HG02870 (cell line): ENCODE measurements around the gene UBL5.

ENCODE experiments used
- ATAC-seq: cut with Tn5 transposase; IDR thresholded peaks from one replicate; pipeline ENCODE4 v1.9.1; 2021; ENCODE audit warnings: mild to moderate bottlenecking, moderate library complexity; ENCODE audit not compliant: unreplicated experiment

The UBL5 gene

DNA sequence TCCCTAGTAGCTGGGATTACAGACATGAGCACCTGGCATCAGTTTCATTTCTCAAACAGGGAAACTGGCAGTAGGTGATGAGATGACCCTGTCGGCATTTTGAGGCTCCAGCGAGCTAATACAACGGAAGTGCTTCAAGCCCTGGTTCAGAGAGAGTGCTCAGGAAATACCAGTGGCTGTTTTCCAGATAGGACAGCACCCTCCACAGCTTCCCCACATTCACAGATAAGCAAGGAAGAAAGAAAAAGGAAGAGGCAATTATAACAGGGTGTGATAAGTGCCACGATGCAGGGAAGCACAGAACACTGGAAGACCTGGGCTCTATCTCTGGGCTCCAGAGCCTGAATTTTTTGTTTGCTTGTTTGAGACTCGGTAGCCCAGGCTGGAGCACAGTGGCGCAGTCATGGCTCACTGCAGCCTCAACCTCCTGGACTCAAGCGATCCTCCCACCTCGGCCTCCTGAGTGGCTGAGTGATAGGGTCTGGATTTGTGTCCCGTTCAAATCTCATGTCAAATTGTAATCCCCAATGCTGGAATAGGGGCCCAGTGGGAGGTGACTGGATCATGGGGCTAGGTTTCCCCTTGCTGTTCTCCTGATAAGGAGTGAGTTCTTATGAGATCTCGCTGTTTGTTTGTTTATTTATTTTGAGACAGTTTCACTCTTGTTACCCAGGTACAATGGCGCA, 50.9 kb downstream of the UBL5 start:
- ATAC-seq: no peak
